Left renal pelvis (tissue), 4 donors: ENCODE measurements around the gene CHST1. TPM values are rescaled to one million over a fixed set of nuclear protein-coding genes. Genes with fewer than 3 reads are reported as not detected.

Experiments
- DNase-seq, 4 donors: peaks; one replicate each; pipeline ENCODE4 v3.0.0-alpha.2; 2013; ENCODE audit warnings: low read depth in 4 of 4, low spot score in 3 of 4
- polyA plus RNA-seq, 4 donors: library from polyadenylated mRNA; unstranded; fragments of 120-200 nt; gene quantifications; one replicate each; pipeline ENCODE4 v1.2.1, GENCODE V29; 2013; ENCODE audit not compliant: insufficient read length in 4 of 4

Gene CHST1
- polyA plus RNA-seq, 4 donors = 7.7 to 13.5 (median 10.0) TPM

GRCh38 chr11:45610627-45611026 lies 54.8 kb downstream of the CHST1 start:
- DNase-seq = no peak

GRCh38 chr11:45609902-45610301 lies 55.5 kb downstream of the CHST1 start:
- DNase-seq = no peak

- DNase-seq = no peak
Measured at GRCh38 chr11:45609337-45609736, 56.1 kb downstream of the CHST1 start.

GRCh38 chr11:45607995-45608394 lies 57.4 kb downstream of the CHST1 start:
- peak in 3 of 4 donors; percentile 19 to 52 (median 25) for DNase-seq

GRCh38 chr11:45606514-45607281 lies 58.7 kb downstream of the CHST1 start:
- DNase-seq = peak in 1 of 4 donors; percentile 19

- DNase-seq = no peak
Measured at GRCh38 chr11:45605051-45605450, 60.4 kb downstream of the CHST1 start.

- DNase-seq = no peak
Measured at GRCh38 chr11:45603946-45604682, 61.3 kb downstream of the CHST1 start.

- no peak for DNase-seq
Measured at GRCh38 chr11:45599161-45599943, 66.1 kb downstream of the CHST1 start.

Other genes starting within 250 kb of the CHST1 start
- gene SLC35C1, start 139.5 kb upstream of the CHST1 start, polyA plus RNA-seq = 10 to 100 TPM in 1 of 4 donors, 1 to 10 TPM in 3; 7.4 to 10.9 (median 9.4) TPM
- gene CRY2, start 181.9 kb upstream of the CHST1 start, polyA plus RNA-seq = 10 to 100 TPM; 25.0 to 31.6 (median 30.6) TPM
- gene MAPK8IP1, start 220.0 kb upstream of the CHST1 start, polyA plus RNA-seq = 10 to 100 TPM in 3 of 4 donors, 1 to 10 TPM in 1; 9.5 to 23.1 (median 11.8) TPM
- gene FREY1, start 241.6 kb upstream of the CHST1 start, polyA plus RNA-seq = under 1 TPM in 3 of 4 donors, not detected in 1; 0.36 to 0.73 (median 0.37) TPM